NCI-H128 (cell line): ENCODE data around the gene ABCG1.

Experiments
- DNase-seq: peaks from one replicate; lab custom pipeline; 2025; ENCODE audit not compliant: unreplicated experiment; lab: John Stamatoyannopoulos, UW

The ABCG1 gene

GRCh38 chr21:42250422-42251403, 31.8 kb downstream of the ABCG1 start:
- no peak for DNase-seq

GRCh38 chr21:42251654-42252324, 32.8 kb downstream of the ABCG1 start:
- DNase-seq, result no peak

GRCh38 chr21:42252325-42252654, 33.4 kb downstream of the ABCG1 start:
- DNase-seq, result no peak

- DNase-seq, result no peak
Observed at GRCh38 chr21:42252778-42253340, 33.9 kb downstream of the ABCG1 start.

GRCh38 chr21:42253466-42253865, 34.5 kb downstream of the ABCG1 start:
- no peak for DNase-seq

GRCh38 chr21:42254083-42254482, 35.1 kb downstream of the ABCG1 start:
- DNase-seq, result no peak

GRCh38 chr21:42254651-42255601, 36.0 kb downstream of the ABCG1 start:
- no peak for DNase-seq

- no peak for DNase-seq
Observed at GRCh38 chr21:42255825-42256224, 36.9 kb downstream of the ABCG1 start.

GRCh38 chr21:42256316-42256715, 37.4 kb downstream of the ABCG1 start:
- DNase-seq, result no peak

GRCh38 chr21:42257091-42257765, 38.3 kb downstream of the ABCG1 start:
- no peak for DNase-seq

- no peak for DNase-seq
Observed at GRCh38 chr21:42258150-42258884, 39.4 kb downstream of the ABCG1 start.

GRCh38 chr21:42258885-42259407, 40.0 kb downstream of the ABCG1 start:
- DNase-seq, result no peak

- DNase-seq, result no peak
Observed at GRCh38 chr21:42260121-42260520, 41.2 kb downstream of the ABCG1 start.

- no peak for DNase-seq
Observed at GRCh38 chr21:42261829-42262200, 42.9 kb downstream of the ABCG1 start.

- DNase-seq, result no peak
Observed at GRCh38 chr21:42262831-42263231, 43.9 kb downstream of the ABCG1 start.

- no peak for DNase-seq
Observed at GRCh38 chr21:42263591-42264131, 44.7 kb downstream of the ABCG1 start.

GRCh38 chr21:42264245-42265195, 45.6 kb downstream of the ABCG1 start:
- no peak for DNase-seq

- no peak for DNase-seq
Observed at GRCh38 chr21:42265231-42265812, 46.4 kb downstream of the ABCG1 start.
